ENCODE results near the gene CACNA2D3. TPM values are rescaled to one million over a fixed set of nuclear protein-coding genes. Genes with fewer than 3 reads are reported as not detected.

Gene CACNA2D3
- polyA plus RNA-seq, 3 donors, result 8.3 to 21.5 (median 10.4) TPM

DNA sequence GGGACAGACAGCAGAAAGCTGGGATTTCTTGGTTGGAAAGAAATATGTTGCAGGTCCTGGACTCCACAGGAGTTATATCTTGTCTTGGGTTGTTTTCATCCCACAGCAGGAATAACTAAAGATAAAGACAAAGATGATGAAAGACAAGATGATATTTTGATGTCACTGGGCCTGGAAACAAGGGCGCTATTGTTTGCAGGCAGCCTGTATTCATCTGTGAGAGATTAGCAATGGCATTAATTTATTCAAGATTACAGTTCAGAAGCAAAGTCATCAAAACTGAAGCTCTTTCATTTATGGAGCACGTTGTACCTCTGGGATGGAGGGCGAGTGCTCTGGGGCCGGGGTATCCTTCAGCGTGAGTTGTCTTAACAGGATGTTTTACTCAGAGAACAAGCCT lies 591.7 kb downstream of the CACNA2D3 start:
- Histone ChIP-seq H3K4me3 (replicated peaks in 1 of 3; ENCODE audit: low read depth in 2 of 3, low read length in 3 of 3) (no peak overlapping the region), H2AFZ (ENCODE audit: insufficient read depth, low read depth, low read length, poor library complexity, severe bottlenecking) (no peak overlapping the region), H3K9me3 (replicated peaks in 1 of 2; ENCODE audit: control insufficient read depth in 1 of 2, insufficient read depth in 1 of 2, low read length in 2 of 2) (peaks cover 0 to 4% of the 10 kb centered on the region in 2 donors), H3K4me1 (ENCODE audit: control insufficient read depth in 1 of 2, insufficient read depth in 2 of 2, low read length in 2 of 2) (no peaks in the 10 kb centered on the region), H3K79me2 (ENCODE audit: insufficient read depth, low read length) (no peaks in the 10 kb centered on the region), H3K9ac (ENCODE audit: insufficient read depth, low read length, poor library complexity, severe bottlenecking) (no peak overlapping the region), H4K20me1 (ENCODE audit: insufficient read depth, low read length) (no peaks in the 10 kb centered on the region), H3K4me2 (replicated peaks; ENCODE audit: extremely low read depth, low read length, poor library complexity, severe bottlenecking) (no peak overlapping the region), H3K27ac (ENCODE audit: low read depth in 1 of 2, low read length in 2 of 2) (no peak overlapping the region), H3K36me3 (replicated peaks in 1 of 2; ENCODE audit: control insufficient read depth in 1 of 2, insufficient read depth in 2 of 2, low read length in 2 of 2) (no peaks in the 10 kb centered on the region), H3K27me3 (ENCODE audit: control insufficient read depth in 2 of 2, insufficient read depth in 2 of 2, low read length in 2 of 2) (no peaks in the 10 kb centered on the region)
- TF ChIP-seq CTCF (IDR thresholded peaks at IDR 0.05), result no peak
- H3K4me1 Mint-ChIP-seq, result no peaks in the 10 kb centered on the region
- WGBS (ENCODE audit: insufficient coverage), result 96% methylated on average over 4 of the region's 5 CpGs
- DNase-seq, result no peak
- H3K27me3 Mint-ChIP-seq (ENCODE audit: low read depth in 3 of 3), result no peaks in the 10 kb centered on the region
- H3K4me3 Mint-ChIP-seq, result no peak overlapping the region
- intact Hi-C loops (cut with micrococcal nuclease), result no loop called here
- no peaks in the 10 kb centered on the region for H3K36me3 Mint-ChIP-seq
- peaks cover 0 to 10% (median 3%) of the 10 kb centered on the region in 7 donors for H3K9me3 Mint-ChIP-seq
- H3K27ac Mint-ChIP-seq, result no peak overlapping the region

- Mint-ChIP-seq H3K27ac (no peak overlapping the region), H3K4me1 (no peaks in the 10 kb centered on the region), H3K27me3 (ENCODE audit: low read depth in 3 of 3) (peaks cover 0 to 2% (median 0%) of the 10 kb centered on the region in 3 donors), H3K9me3 (peaks cover 0 to 6% (median 4%) of the 10 kb centered on the region in 7 donors), H3K4me3 (no peak overlapping the region), H3K36me3 (no peaks in the 10 kb centered on the region)
- intact Hi-C loops (cut with micrococcal nuclease), result no loop called here
- no peak for TF ChIP-seq CTCF (IDR thresholded peaks at IDR 0.05)
- H4K20me1 ChIP-seq (ENCODE audit: insufficient read depth, low read length), result no peaks in the 10 kb centered on the region
- no peak overlapping the region for H3K4me3 ChIP-seq (replicated peaks in 1 of 3; ENCODE audit: low read depth in 2 of 3, low read length in 3 of 3)
- no peaks in the 10 kb centered on the region for H3K79me2 ChIP-seq (ENCODE audit: insufficient read depth, low read length)
- H3K27ac ChIP-seq (ENCODE audit: low read depth in 1 of 2, low read length in 2 of 2), result no peak overlapping the region
- H3K9me3 ChIP-seq (replicated peaks in 1 of 2; ENCODE audit: control insufficient read depth in 1 of 2, insufficient read depth in 1 of 2, low read length in 2 of 2), result no peaks in the 10 kb centered on the region
- no peaks in the 10 kb centered on the region for H3K36me3 ChIP-seq (replicated peaks in 1 of 2; ENCODE audit: control insufficient read depth in 1 of 2, insufficient read depth in 2 of 2, low read length in 2 of 2)
- H3K27me3 ChIP-seq (ENCODE audit: control insufficient read depth in 2 of 2, insufficient read depth in 2 of 2, low read length in 2 of 2), result no peaks in the 10 kb centered on the region
- 96% methylated on average over 14 of the region's 18 CpGs for WGBS (ENCODE audit: insufficient coverage)
- H3K4me2 ChIP-seq (replicated peaks; ENCODE audit: extremely low read depth, low read length, poor library complexity, severe bottlenecking), result no peak overlapping the region
- no peaks in the 10 kb centered on the region for H3K4me1 ChIP-seq (ENCODE audit: control insufficient read depth in 1 of 2, insufficient read depth in 2 of 2, low read length in 2 of 2)
- no peak overlapping the region for H3K9ac ChIP-seq (ENCODE audit: insufficient read depth, low read length, poor library complexity, severe bottlenecking)
- no peak for DNase-seq
- no peak overlapping the region for H2AFZ ChIP-seq (ENCODE audit: insufficient read depth, low read depth, low read length, poor library complexity, severe bottlenecking)
Observed at GRCh38 chr3:54717506-54717905, 595.2 kb downstream of the CACNA2D3 start.

All from CD14-positive monocyte (primary cell).